Endothelial cell (in vitro differentiated cells): ENCODE results near the gene ARVCF. TPM values are rescaled to one million over a fixed set of nuclear protein-coding genes. Genes with fewer than 3 reads are reported as not detected.

Source experiments
- DNase-seq: peaks from one replicate; pipeline ENCODE4 v3.0.0; 2021; ENCODE audit warnings: low spot score
- H3K27ac Mint-ChIP-seq: one replicate; pipeline ENCODE4 v1.8.0; 2021; ENCODE audit warnings: mixed read lengths, inconsistent platforms; ENCODE audit not compliant: unreplicated experiment
- H3K27me3 Mint-ChIP-seq: one replicate; pipeline ENCODE4 v1.8.0; 2021; ENCODE audit warnings: mild to moderate bottlenecking, moderate library complexity, mixed read lengths, inconsistent platforms; ENCODE audit not compliant: unreplicated experiment
- H3K36me3 Mint-ChIP-seq: one replicate; pipeline ENCODE4 v1.8.0; 2021; ENCODE audit warnings: mild to moderate bottlenecking, low read depth, mixed read lengths, inconsistent platforms; ENCODE audit not compliant: unreplicated experiment
- H3K4me1 Mint-ChIP-seq: one replicate; pipeline ENCODE4 v1.8.0; 2021; ENCODE audit warnings: mild to moderate bottlenecking, mixed read lengths, inconsistent platforms; ENCODE audit not compliant: unreplicated experiment
- H3K4me3 Mint-ChIP-seq: one replicate; pipeline ENCODE4 v1.8.0; 2021; ENCODE audit warnings: mild to moderate bottlenecking, mixed read lengths, inconsistent platforms; ENCODE audit not compliant: unreplicated experiment
- H3K9me3 Mint-ChIP-seq: one replicate; pipeline ENCODE4 v1.8.0; 2021; ENCODE audit warnings: mixed read lengths, inconsistent platforms; ENCODE audit not compliant: unreplicated experiment
- total RNA-seq: library from RNA; stranded (reverse); fragmentation: NEBNext Ultra II Directional; extraction: Animal tissue kit (Norgen Biotek cat#: 25700); gene quantifications from one replicate; pipeline ENCODE4 v1.2.1, GENCODE V29; 2021; ENCODE audit not compliant: unreplicated experiment
- TF ChIP-seq, protein P1 (sequence below): fragments of 200-600 bp; sonication (generic); IDR thresholded peaks from one replicate; pipeline ENCODE4 v1.5.0; 2021; ENCODE audit warnings: antibody characterized with exemption; ENCODE audit not compliant: unreplicated experiment

Gene ARVCF
- total RNA-seq, 1 donor from 2014 or later = 67.3 TPM

DNA sequence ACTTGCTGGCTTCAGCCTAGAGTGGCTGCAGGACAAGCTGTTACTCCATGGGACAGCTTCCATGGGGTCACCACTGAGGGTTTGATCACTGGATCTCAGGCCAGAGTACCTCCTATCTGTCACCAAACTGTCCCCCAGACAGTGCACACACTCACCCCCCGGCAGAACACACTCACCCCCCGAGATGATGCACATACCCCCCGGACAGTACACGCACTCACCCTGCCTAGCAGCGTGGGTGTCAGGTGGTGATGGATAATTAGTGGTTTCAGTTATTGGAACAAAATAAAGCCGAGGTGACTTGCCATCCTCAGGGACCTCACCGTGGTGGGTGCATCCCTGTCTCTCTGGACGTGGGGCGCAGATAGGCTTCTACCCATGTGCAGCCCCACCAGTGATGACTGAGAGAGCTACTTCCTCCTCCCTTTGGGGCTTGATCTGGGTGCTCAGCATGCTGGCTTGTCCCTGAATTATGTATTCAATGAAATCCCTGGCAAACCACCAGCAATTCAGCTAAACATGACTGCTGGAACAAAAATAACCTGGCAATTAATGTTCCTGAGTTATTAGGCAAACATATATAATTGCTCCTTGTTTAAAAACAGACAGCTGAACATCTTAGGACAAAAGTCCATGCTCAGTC is 23.2 kb upstream of the ARVCF start:
- Mint-ChIP-seq H3K27me3 (peaks cover 3% of the 10 kb centered on the region), H3K4me3 (peak overlapping the region; percentile 42), H3K9me3 (no peaks in the 10 kb centered on the region), H3K27ac (no peak overlapping the region), H3K4me1 (peaks cover 12% of the 10 kb centered on the region), H3K36me3 (peaks cover 6% of the 10 kb centered on the region)
- DNase-seq = no peak
- TF ChIP-seq, protein P1, sequence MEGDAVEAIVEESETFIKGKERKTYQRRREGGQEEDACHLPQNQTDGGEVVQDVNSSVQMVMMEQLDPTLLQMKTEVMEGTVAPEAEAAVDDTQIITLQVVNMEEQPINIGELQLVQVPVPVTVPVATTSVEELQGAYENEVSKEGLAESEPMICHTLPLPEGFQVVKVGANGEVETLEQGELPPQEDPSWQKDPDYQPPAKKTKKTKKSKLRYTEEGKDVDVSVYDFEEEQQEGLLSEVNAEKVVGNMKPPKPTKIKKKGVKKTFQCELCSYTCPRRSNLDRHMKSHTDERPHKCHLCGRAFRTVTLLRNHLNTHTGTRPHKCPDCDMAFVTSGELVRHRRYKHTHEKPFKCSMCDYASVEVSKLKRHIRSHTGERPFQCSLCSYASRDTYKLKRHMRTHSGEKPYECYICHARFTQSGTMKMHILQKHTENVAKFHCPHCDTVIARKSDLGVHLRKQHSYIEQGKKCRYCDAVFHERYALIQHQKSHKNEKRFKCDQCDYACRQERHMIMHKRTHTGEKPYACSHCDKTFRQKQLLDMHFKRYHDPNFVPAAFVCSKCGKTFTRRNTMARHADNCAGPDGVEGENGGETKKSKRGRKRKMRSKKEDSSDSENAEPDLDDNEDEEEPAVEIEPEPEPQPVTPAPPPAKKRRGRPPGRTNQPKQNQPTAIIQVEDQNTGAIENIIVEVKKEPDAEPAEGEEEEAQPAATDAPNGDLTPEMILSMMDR = no peak

GRCh38 chr22:20038574-20038973 is 22.0 kb upstream of the ARVCF start:
- peaks cover 6% of the 10 kb centered on the region for H3K36me3 Mint-ChIP-seq
- no peak for DNase-seq
- no peak overlapping the region for H3K4me3 Mint-ChIP-seq
- peaks cover 4% of the 10 kb centered on the region for H3K27me3 Mint-ChIP-seq
- no peaks in the 10 kb centered on the region for H3K9me3 Mint-ChIP-seq
- TF ChIP-seq, protein P1 = no peak
- no peak overlapping the region for H3K27ac Mint-ChIP-seq
- peaks cover 12% of the 10 kb centered on the region for H3K4me1 Mint-ChIP-seq

DNA sequence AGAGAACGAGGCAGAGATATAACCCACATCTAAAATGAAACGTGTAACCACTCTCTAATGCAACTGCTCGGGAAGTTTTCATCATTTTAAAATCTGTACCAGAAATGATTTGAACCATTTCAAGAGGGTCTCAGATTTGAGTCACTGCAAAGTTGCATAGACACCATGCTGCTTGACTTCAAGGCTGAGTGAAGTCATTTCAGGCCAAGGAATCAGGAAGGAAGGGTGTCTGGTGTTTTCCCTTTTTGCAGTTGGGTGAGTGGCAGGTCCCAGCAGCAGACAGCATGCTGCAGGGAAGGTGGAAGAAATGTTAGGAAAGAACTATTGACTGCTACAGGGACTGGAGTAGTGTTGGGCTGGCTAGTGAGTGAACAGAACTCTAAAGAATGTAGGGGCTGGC is 20.8 kb upstream of the ARVCF start:
- Mint-ChIP-seq H3K4me3 (peak overlapping the region; percentile 43), H3K4me1 (peaks cover 12% of the 10 kb centered on the region), H3K9me3 (no peaks in the 10 kb centered on the region), H3K27ac (peak overlapping the region; percentile 38), H3K36me3 (peaks cover 6% of the 10 kb centered on the region), H3K27me3 (peaks cover 4% of the 10 kb centered on the region)
- TF ChIP-seq, protein P1 = no peak
- DNase-seq = no peak

DNA sequence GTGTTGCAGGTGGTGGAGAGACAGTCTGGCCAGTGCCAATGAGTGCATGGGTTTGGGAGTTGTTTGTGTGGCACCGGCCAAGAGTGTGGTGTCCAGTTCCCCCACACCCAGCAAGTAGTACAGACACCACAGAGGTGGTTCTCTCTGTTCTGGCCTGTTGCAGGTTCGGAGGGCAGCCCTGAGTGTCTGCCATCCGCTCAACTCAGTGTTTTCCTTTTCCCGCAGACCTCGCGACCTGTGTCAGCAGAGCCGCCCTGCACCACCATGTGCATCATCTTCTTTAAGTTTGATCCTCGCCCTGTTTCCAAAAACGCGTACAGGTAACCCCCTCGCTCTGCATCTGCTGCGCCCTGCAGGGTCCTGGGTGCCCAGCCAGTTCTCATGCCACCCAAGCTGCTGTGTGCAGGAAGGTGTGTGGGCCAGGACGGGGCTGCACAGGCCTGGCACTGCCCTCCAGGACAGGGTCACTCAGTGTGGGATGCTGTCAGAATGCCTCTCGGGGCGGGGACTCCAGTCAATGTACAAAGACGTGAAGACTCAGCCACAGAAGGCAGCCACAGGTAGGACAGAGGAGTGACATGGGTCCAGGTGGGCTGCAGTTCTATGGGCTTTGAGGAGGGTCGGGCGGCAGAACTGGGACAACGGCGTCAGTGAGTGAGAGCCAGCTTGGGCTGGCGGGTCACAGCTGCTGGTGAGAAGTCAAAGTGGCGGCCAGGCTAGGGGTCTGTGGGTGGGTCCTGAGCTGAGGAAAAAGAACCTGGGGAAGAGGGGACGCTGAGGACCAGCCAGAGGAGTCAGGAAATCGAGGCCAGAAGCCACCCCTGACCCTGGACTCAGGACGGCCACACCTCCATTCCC is 20.1 kb upstream of the ARVCF start:
- Mint-ChIP-seq H3K36me3 (peaks cover 6% of the 10 kb centered on the region), H3K9me3 (no peaks in the 10 kb centered on the region), H3K27me3 (peaks cover 4% of the 10 kb centered on the region), H3K4me3 (no peak overlapping the region), H3K27ac (no peak overlapping the region), H3K4me1 (peaks cover 12% of the 10 kb centered on the region)
- TF ChIP-seq, protein P1 = no peak
- DNase-seq = no peak

GRCh38 chr22:20036084-20036482 is 19.5 kb upstream of the ARVCF start:
- Mint-ChIP-seq H3K9me3 (no peaks in the 10 kb centered on the region), H3K27me3 (peaks cover 4% of the 10 kb centered on the region), H3K4me1 (peaks cover 12% of the 10 kb centered on the region), H3K36me3 (peaks cover 6% of the 10 kb centered on the region), H3K4me3 (no peak overlapping the region), H3K27ac (no peak overlapping the region)
- TF ChIP-seq, protein P1 = no peak
- DNase-seq = no peak
